Lower lobe of right lung (tissue), 2 donors: ENCODE data around the gene SRL. TPM values are rescaled to one million over a fixed set of nuclear protein-coding genes. Genes with fewer than 3 reads are reported as not detected.
A peak's percentile ranks its signal among the peaks of the same experiment; 100 is the strongest.

Experiments used
- ATAC-seq, 2 donors: fragments of 200-7000 bp; cut with Tn5 transposase; one replicate each; pipeline ENCODE4 v1.9.1; 2020 to 2022; ENCODE audit warnings: mild to moderate bottlenecking in 2 of 2, moderate library complexity in 2 of 2
- DNase-seq: peaks from one replicate; pipeline ENCODE4 v3.0.0-alpha.2; 2020
- H3K27ac ChIP-seq: fragments of 200-600 bp; one replicate; pipeline ENCODE4 v1.8.0; 2022
- H3K27me3 ChIP-seq: fragments of 200-600 bp; one replicate; pipeline ENCODE4 v1.8.0; 2022; ENCODE audit warnings: low read depth
- H3K36me3 ChIP-seq: fragments of 200-600 bp; one replicate; pipeline ENCODE4 v1.8.0; 2022; ENCODE audit warnings: mild to moderate bottlenecking
- H3K4me1 ChIP-seq: fragments of 200-600 bp; one replicate; pipeline ENCODE4 v1.8.0; 2022
- H3K4me3 ChIP-seq: fragments of 200-600 bp; one replicate; pipeline ENCODE4 v1.8.0; 2022; ENCODE audit warnings: mild to moderate bottlenecking
- H3K9me3 ChIP-seq: fragments of 200-600 bp; one replicate; pipeline ENCODE4 v1.8.0; 2022
- CTCF ChIP-seq: fragments of 200-600 bp; IDR thresholded peaks from one replicate; pipeline ENCODE4 v1.8.0; 2022; ENCODE audit warnings: antibody characterized with exemption, mild to moderate bottlenecking
- intact Hi-C: fragments of 100-400 bp; cut with DNase I; formaldehyde crosslinking; loops from one replicate; pipeline ENCODE4 v1.11.0; 2022
- total RNA-seq: library from RNA; stranded (reverse); fragmentation: NEBNext Ultra II Directional; extraction: Animal tissue kit (Norgen Biotek cat#: 25700); gene quantifications from one replicate; pipeline ENCODE4 v1.2.1, GENCODE V29; 2021
- donor health status: DM: no; HTN: yes; CAD: no; lungs with severe emphysema.

Gene SRL
- total RNA-seq, 1 donor from 2014 or later: 1.4 TPM

DNA sequence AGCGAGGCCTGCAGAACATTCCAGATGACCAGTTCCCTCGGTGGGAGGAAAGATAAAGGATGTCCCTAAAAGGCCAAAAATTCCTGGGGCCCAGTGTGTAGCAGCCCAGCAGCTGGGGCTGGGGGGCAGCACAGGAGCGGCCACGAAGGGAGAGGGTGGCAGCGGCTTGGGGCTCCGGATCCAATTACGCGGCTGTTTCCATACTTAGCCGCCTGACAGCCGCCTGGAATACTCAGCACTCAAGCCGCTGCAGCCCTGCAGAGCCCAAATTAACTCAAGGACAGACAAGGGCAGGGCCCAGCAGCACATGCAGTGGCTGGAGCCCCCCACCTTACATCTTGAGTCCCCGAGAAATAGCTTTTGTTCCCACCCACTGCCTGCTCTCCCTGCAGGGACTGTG is 1.3 kb downstream of the SRL start:
- ATAC-seq (no peak), DNase-seq (no peak)
- Histone ChIP-seq H3K4me3 (no peak overlapping the region), H3K4me1 (no peaks in the 10 kb centered on the region), H3K27me3 (peaks cover 8% of the 10 kb centered on the region), H3K27ac (no peak overlapping the region), H3K36me3 (no peaks in the 10 kb centered on the region), H3K9me3 (no peaks in the 10 kb centered on the region)
- intact Hi-C loops: no loop called here
- TF ChIP-seq CTCF: no peak

- DNase-seq: no peak
- peak overlapping the region; percentile 41 for H3K4me3 ChIP-seq
- intact Hi-C loops: no loop called here
These were observed 2.2 kb downstream of the SRL start for GRCh38 chr16:4239682-4240175.

GRCh38 chr16:4239020-4239419 is 2.9 kb downstream of the SRL start:
- DNase-seq (no peak), ATAC-seq (no peak)
- H3K27ac ChIP-seq: no peak overlapping the region
- peaks cover 8% of the 10 kb centered on the region for H3K27me3 ChIP-seq
- no peak for TF ChIP-seq CTCF
- no peaks in the 10 kb centered on the region for H3K36me3 ChIP-seq
- peak overlapping the region; percentile 41 for H3K4me3 ChIP-seq
- H3K9me3 ChIP-seq: no peaks in the 10 kb centered on the region
- intact Hi-C loops: no loop called here
- H3K4me1 ChIP-seq: no peaks in the 10 kb centered on the region

More at GRCh38 chr16:4239682-4240175, 2.2 kb downstream of the SRL start:
- no peak for TF ChIP-seq CTCF
- H3K4me1 ChIP-seq: no peaks in the 10 kb centered on the region
- no peak for ATAC-seq
- H3K36me3 ChIP-seq: no peaks in the 10 kb centered on the region
- H3K27me3 ChIP-seq: peaks cover 8% of the 10 kb centered on the region
- no peak overlapping the region for H3K27ac ChIP-seq
- no peaks in the 10 kb centered on the region for H3K9me3 ChIP-seq

DNA sequence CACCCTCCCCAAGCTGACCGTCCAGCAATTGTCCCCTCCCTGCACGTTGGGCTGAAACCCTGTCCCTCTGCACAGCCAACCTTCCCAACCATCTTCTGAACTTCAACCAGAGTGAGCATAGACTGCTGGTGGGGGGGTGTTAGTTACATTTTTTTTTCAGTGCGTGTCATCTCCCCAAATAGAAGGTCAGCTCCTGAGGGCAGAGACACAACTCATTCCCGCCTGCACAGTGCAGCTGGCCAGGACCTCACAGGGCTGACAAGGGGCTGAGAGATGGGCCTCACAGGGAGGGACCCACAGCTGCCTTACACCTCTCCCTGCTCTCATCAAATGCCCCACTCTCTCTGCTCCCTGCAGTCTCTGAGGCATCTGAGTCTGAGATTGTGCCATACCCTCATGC is 8.4 kb downstream of the SRL start:
- intact Hi-C loops: no loop called here
- no peaks in the 10 kb centered on the region for H3K36me3 ChIP-seq
- H3K27me3 ChIP-seq: no peaks in the 10 kb centered on the region
- no peaks in the 10 kb centered on the region for H3K9me3 ChIP-seq
- DNase-seq (no peak), ATAC-seq (no peak)
- no peak for TF ChIP-seq CTCF
- H3K4me1 ChIP-seq: peaks cover 13% of the 10 kb centered on the region
- no peak overlapping the region for H3K4me3 ChIP-seq
- no peak overlapping the region for H3K27ac ChIP-seq

- intact Hi-C loops: no loop called here
- H3K4me1 ChIP-seq: peaks cover 13% of the 10 kb centered on the region
- no peaks in the 10 kb centered on the region for H3K9me3 ChIP-seq
- no peak for TF ChIP-seq CTCF
- H3K27me3 ChIP-seq: no peaks in the 10 kb centered on the region
- no peak overlapping the region for H3K4me3 ChIP-seq
- no peak for DNase-seq
- H3K36me3 ChIP-seq: no peaks in the 10 kb centered on the region
- no peak overlapping the region for H3K27ac ChIP-seq
- ATAC-seq: peak; percentile 42 to 79
These were observed 9.1 kb downstream of the SRL start for GRCh38 chr16:4232541-4233386.
